NCI-H2171 (cell line): Measurements from ENCODE around the gene MGAT5B.
"Not testable (repeated sequence)": the region's sequence is repeated elsewhere in the genome, so short reads cannot be mapped to it uniquely, and the experiment has no call there.

Experiments used
- DNase-seq: peaks from one replicate; lab custom pipeline; 2025; lab: John Stamatoyannopoulos, UW

Gene MGAT5B

DNA sequence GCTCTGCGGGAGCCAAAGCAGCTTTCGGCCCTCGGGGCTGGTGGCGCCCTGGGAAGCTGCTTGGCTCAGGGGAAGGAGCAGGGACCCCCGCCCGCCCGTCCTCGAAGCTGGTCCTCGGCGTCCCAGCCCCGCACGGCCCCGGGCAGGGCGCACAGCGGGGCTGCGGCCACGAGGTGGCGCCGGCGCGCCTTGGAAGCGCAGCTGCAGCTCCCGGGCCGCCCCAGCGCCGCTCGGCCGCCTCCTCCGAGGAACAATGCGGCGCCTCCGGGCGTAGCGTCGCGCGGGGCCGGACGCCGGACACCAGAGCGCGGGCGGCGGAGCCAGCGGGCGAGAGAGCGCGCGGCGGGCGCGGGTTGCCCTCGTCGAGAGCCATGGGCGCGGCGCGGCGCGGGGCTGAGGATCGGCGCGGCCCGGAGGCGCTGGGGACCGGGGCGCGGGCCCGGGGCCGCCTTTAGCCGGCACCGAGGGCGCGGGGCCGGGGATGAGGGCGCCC, at the start of gene MGAT5B:
Gene MGAT5B, plus strand, starts transcription at position 229 of the 493 bp plus-strand sequence. CDS start 626 bp downstream, outside the sequence.
- peak; percentile 73 for DNase-seq

DNA sequence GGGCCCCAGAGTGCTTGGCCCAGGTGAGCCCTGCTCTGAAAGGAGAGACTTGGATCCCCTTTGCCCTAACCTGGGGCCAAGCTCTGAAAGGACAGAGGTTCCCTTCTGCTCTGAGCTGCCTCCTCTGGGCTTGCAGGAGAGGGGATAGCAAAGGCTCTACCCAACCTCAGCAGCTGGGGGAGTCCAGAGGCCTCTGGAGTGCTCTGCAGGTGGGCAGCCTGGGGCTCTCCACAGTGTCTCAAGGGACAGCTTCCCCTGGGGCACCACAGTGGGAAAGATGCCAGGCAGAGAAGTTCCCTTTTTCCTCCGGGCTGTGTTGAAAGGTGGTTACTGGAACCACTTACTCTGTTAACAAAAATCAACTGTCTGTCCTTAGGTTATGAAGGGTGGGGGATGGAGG, 48.2 kb upstream of the MGAT5B start:
- peak; percentile 71 for DNase-seq

DNA sequence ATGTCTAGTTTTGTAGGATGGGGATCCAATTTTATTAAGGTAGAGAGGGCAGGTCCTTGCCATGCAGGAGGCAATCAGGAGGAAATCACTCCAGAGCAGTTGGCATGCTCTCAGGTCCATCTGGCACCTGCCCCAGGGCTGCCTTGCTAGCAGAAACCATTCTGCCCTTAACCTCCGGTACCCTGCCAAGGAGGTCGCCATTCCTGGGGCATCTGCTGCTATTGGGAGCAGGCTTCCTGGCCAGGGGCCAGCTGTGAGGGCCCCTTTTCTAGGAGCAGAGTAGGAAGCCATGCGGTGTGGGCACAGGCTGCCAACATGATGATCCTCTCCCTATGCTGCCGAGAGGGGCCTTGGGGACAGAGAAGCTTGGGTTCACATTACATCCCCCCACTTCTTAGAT, 47.6 kb upstream of the MGAT5B start:
- DNase-seq: peak; percentile 95

DNA sequence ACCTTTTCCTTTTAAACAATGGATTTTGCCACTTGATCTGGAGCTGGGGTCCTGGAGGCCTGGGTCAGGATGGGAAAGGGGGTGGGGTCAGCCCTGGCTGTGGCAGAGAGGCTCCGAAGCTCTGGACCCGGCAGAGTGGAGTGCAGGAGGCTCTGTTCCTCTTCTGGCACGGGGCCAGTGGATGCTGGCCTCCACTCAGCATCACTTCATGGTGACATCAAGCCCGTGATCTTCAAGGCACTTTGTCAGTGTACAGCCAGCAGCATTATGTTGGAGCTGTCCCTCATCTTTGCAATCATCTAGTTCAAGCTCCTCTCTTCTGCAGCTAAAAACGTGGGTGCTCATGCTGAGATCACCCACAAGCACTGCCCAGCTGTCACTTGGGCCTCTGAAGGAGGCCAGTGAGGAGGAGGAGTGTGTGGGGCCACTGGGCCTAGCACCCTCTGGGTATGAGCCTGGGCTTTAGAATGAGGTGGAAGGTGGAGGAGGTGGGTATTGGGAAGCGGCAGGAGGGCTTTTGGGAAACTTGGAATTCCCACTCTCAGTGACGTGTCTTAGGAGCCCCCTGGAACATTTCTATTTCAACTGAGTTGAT, 45.9 kb upstream of the MGAT5B start:
- DNase-seq: no peak

DNA sequence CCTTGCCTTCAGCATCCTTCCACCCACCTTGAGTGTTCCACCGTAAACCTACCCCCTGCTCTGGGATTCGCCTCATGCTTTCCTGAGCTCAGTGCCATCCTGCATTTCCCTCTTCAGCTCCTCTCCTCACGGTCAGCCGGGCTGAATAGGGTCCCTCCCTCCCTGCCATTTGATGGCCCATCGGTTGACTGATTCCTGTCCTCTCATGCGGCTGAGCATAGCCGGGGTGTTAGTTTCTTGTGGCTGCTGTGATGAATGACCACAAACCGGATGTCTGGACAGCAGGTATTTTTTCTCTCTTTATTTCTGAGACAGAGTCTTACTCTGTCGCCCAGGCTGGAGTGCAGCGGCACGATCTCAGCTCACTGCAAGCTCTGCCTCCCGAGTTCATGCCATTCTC, 44.1 kb upstream of the MGAT5B start:
- no peak for DNase-seq

DNA sequence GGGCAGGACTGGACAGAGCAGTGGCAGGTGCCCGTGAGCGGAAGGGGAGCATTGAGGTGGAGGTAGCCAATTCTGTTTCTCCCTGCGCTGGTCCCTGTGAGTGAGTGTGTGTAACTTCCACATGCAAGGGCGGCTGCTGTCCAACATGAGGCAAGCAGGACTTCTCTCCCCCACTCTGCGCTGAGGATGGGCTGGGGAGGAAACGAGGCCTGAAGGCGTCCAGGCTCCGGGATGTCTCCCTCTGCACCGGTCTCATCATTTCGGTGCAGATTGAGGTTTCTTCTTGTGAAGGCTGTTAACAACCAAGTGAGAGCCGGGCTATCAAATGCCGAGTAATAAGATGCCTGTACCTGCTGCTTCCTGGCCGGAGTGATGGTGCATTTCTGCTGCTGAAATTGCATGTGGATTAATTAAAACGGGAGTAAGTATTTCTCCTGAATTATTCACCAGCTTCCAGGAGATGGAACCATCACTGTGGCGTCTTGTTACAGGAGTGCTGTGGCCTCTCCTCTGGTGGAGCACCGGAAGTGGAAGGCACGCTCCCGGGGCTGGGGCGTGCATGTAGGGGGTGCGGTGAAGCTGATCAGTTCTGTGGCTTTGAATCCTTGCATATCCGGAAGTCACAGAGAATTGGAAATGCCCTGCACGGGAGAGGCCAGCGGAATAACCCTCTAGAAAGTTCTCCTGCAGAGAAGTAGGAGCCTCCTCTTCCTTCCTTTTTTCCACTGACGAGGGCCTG, 41.7 kb upstream of the MGAT5B start:
- DNase-seq: no peak

DNA sequence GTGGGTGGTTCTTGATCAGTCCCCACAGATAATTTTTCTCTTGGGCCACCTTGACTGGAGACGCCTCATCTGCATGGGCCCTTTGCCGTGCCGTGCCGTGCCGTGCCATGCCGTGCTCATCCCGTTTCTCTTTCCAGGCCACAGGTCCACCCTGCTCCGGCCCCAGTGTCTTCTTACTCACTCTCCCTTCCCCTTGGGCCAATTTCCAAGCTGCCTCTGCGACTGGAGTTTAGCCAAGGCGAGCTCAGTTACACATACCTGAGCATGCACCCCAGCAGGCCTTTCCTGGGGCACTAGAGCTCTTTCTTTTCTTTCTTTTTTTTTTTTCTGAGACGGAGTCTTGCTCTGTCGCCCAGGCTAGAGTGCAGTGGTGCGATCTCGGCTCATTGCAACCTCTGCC, 40.5 kb upstream of the MGAT5B start:
- DNase-seq: no peak

DNA sequence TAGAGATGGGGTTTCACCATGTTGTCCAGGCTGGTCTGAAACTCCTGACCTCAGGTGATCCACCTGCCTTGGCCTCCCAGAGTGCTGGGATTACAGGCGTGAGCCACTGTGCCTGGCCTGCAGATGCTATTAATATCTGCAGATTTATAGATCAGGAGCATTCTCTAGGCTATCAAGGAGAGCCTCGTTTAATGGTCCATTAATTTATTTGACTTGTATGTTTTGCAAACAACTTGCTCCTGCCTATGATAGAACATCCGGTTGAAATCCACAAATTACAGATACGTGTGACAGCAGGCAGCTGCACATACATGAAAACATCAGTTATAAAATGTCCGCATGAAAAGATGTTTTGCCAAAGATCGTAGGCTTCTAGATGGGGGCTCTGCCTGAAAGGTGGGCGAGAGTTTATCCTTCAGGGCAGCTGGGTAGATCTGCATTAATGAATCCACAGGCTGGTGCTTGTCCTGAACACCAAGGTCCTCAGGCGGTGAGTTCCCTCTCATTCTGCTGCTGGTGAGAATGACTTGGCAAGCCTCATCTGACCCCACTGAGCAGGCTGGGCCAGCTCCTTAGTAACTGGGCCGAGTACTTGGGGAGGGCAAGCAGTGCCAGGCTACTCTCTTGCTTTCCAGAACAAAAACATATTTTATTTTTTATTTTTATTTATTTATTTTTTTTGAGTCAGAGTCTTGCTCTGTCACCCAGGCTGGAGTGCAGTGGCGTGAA, 37.1 kb upstream of the MGAT5B start:
- DNase-seq: no peak

DNA sequence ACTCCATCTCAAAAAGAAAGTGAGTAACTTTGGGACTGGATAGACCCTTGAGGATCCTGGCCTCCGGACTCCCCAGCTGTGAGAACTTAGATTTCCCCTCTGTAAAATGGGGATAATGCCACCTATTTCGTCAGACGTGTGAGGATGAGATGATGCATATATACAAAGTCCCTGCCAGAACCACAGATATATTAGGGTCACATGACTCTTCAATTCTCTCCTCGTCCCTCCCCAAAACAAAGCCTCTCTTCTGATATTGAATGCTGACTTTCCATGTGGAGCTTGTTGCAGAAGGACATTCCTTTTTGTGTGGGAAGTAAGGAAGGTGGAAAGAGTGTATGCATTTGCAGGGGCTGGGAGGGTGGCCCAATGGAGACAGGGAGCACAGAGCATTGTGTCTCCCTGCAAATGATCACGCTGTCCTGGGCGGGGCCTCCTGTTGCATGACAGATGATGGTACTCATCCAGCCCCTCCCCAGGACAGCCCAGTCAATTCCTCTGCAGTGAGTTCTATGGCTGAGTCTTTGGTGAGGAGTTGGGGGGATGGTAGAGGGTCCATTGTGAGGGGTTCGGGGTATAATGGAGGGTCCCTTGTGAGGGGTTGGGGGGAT, 35.1 kb upstream of the MGAT5B start:
- no peak for DNase-seq

DNA sequence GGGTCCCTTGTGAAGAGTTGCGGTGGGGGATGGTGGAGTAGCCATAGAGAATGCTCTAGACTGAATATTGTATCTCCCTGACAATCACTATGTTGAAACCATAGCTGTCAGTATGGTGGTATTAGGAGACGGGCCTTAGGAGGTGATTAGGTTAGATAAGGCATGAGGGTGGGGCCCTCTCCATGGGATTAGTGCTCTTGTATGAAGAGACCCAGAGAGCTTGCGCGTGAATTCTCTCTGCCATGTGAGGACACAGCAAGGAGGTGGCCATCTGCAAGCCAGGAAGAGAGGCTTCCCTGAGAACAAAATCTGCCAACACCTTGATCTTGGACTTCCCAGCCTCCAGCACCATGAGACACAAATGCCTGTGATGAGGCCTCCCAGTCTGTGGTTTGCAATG, 34.5 kb upstream of the MGAT5B start:
- DNase-seq: no peak

GRCh38 chr17:76834870-76835269, 33.3 kb upstream of the MGAT5B start:
- no peak for DNase-seq

GRCh38 chr17:76840443-76840767, 27.8 kb upstream of the MGAT5B start:
- no peak for DNase-seq

- no peak for DNase-seq
Measured at GRCh38 chr17:76840884-76841775, 27.1 kb upstream of the MGAT5B start.

DNA sequence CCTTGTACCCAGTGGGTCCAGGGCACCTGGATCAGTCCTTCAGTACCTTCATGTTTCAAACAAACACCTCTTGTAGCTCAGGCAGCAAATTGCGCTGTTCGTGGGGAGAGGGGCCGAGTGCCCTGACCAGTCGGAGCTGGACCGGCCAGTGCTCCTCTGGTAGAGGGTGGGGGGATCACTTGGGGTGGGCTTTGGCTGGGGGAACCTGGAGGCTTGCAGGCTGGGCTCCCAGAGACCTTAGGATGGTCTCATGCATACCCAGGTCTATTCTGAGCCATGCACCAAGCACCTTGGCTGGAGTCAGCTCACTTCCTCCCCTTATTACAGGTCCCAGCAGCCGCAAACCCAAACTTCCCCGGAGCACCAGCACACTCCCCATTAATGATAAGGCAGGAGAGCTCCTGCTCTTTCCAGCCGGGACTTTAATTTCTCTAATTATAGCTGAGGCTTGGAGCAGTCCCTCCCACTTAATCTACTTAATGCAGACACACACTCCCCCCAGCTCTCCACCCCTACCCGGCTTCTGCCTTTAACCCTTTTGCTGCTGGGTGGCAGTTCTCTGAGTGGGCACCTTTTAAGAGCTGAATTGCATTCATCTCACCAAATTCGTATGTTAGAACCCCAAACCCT, 26.3 kb upstream of the MGAT5B start:
- DNase-seq: no peak

DNA sequence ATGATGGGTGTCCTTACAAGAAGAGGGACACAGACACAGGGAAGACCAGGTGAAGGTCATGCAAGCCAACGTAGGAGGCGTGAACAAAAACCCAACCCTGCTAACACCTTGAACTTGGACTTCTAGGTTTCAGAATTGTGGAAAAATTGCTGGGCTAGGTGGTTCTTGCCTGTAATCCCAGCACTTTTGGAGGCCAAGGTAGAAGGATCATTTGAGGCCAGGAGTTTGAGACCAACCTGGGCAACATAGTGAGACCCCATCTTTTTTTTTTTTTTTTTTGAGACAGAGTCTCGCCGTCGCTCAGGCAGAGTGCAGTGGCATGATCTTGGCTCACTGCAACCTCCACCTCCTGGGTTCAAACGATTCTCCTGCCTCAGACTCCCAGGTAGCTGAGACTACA, 25.1 kb upstream of the MGAT5B start:
- not testable (repeated sequence) for DNase-seq

DNA sequence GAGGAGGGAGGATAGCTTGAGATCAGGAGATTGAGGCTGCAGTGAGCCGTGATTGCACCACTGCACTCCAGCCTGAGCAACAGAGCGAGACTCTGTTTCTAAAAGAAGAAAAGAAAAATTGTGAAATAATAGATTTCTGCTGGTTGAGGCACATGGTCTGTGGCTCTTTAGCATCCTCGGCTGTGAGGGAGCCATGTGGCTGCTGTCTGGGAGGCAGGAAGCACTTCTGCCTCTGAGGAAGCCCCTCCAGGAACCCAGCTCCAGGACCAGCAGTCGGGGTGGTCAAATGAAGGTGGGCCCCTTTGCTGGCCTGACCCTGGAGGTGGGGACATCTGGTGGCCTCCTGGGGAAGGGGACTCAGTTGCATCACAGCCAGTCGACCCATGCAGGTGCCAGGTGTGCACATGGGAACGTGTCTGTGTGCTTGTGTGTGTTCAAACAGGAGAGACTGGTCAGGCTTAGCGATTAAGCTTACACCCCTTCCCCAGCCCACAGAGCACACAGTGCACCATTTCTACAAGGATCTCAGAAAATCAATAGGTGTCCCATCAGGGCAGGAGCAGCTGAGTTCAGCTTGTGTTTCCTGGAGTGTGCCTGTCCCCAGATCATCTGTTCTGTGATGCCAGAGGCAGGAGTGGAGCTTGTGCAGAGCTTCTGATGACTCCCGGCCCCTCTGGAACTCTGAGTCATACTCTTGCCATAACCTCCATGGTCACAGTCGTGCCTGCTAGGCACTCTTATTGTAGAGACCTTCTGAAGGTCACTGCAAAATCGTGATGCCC, 24.3 kb upstream of the MGAT5B start:
- DNase-seq: no peak

- no peak for DNase-seq
Measured at GRCh38 chr17:76844485-76844829, 23.7 kb upstream of the MGAT5B start.

DNA sequence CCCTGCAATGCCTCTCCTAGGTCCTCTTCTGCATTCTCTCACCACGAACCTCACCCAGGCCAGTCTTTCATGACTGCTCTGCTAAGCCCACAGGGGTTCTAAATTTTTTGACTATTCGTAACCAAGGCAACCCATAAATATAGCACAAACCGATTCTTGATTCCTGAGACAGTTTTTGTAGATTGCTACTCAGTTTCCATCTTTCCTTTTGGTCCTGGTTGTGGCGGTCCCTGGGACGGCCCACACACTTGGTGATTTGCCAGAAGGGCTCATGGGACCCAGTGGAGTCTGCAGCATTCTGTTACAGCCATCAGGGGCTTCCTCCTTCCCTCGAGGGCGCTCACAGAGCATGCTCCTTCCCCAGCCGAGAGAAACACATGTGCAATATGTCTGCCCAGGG, 23.4 kb upstream of the MGAT5B start:
- no peak for DNase-seq

- no peak for DNase-seq
Measured at GRCh38 chr17:76845541-76846017, 22.6 kb upstream of the MGAT5B start.

DNA sequence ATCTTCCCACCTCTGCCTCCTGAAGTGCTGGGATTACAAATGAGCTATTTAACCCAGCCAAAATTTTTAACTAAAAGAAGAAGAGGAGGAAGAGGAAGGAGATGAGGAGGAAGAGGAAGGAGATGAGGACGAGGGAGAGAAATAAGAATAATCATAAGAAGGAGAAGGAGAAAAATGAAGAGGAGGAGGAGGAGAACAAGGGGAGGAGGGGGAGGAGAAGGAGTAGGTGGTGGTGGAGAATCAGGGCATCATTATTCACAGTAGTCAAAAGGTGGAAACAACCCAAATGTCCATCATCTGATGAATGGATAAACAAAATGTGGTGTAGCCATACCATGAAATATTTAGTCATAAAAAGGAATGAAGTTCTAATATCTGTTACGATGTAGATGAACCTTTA, 21.2 kb upstream of the MGAT5B start:
- DNase-seq: no peak
